Hepatocyte (in vitro differentiated cells): ENCODE results near the gene R3HDM4. TPM values are rescaled to one million over a fixed set of nuclear protein-coding genes. Genes with fewer than 3 reads are reported as not detected.

Experiments
- DNase-seq: peaks from one replicate; pipeline ENCODE4 v3.0.0-alpha.2; 2016; ENCODE audit warnings: low spot score
- H2AFZ ChIP-seq: fragments of 200-600 bp; sonication (generic); 2 replicates; pipeline ENCODE4 v1.6.0; 2016; ENCODE audit warnings: antibody characterized with exemption, mild to moderate bottlenecking
- H3K27ac ChIP-seq: fragments of 200-600 bp; sonication (generic); 2 replicates; pipeline ENCODE4 v1.5.1; 2016; ENCODE audit warnings: mild to moderate bottlenecking
- H3K27me3 ChIP-seq: fragments of 200-600 bp; sonication (generic); 2 replicates; pipeline ENCODE4 v1.6.1; 2016
- H3K36me3 ChIP-seq: fragments of 200-600 bp; sonication (generic); replicated peaks from 2 replicates; pipeline ENCODE4 v1.5.1; 2016; ENCODE audit warnings: low read depth; ENCODE audit not compliant: insufficient read depth
- H3K4me1 ChIP-seq: fragments of 200-600 bp; sonication (generic); 2 replicates; pipeline ENCODE4 v1.5.1; 2016; ENCODE audit warnings: mild to moderate bottlenecking, moderate library complexity; ENCODE audit not compliant: insufficient read depth
- H3K4me2 ChIP-seq: fragments of 200-600 bp; sonication (generic); 2 replicates; pipeline ENCODE4 v1.6.0; 2016
- H3K4me3 ChIP-seq: fragments of 200-600 bp; sonication (generic); 2 replicates; pipeline ENCODE4 v1.5.1; 2016; ENCODE audit warnings: mild to moderate bottlenecking
- H3K79me2 ChIP-seq: fragments of 200-600 bp; sonication (generic); 2 replicates; pipeline ENCODE4 v1.6.0; 2017; ENCODE audit warnings: mild to moderate bottlenecking
- H3K9me2 ChIP-seq: fragments of 200-600 bp; sonication (generic); replicated peaks from 2 replicates; pipeline ENCODE4 v1.6.0; 2017; ENCODE audit warnings: mild to moderate bottlenecking; ENCODE audit not compliant: insufficient read depth
- H3K9me3 ChIP-seq: fragments of 200-600 bp; sonication (generic); 2 replicates; pipeline ENCODE4 v1.5.1; 2016; ENCODE audit warnings: low read depth, mild to moderate bottlenecking
- H4K20me1 ChIP-seq: fragments of 200-600 bp; sonication (generic); 2 replicates; pipeline ENCODE4 v1.6.0; 2016; ENCODE audit warnings: mild to moderate bottlenecking; ENCODE audit not compliant: insufficient read depth, poor library complexity, severe bottlenecking
- EZH2 ChIP-seq: fragments of 200-600 bp; sonication (generic); IDR thresholded peaks from 2 replicates; pipeline ENCODE4 v1.6.1; 2016; ENCODE audit warnings: antibody characterized with exemption, mild to moderate bottlenecking, borderline replicate concordance
- EZH2phosphoT487 ChIP-seq: fragments of 200-600 bp; sonication (generic); IDR thresholded peaks from one replicate; pipeline ENCODE4 v1.6.1; 2018; ENCODE audit warnings: antibody characterized with exemption, mild to moderate bottlenecking, low read depth, moderate library complexity; ENCODE audit not compliant: unreplicated experiment, severe bottlenecking
- WGBS: methylation state at CpG from one replicate; pipeline ENCODE4 v1.1.6; 2016; ENCODE audit warnings: low lambda C conversion rate; ENCODE audit errors: missing lambda C conversion rate; 5-methylcytosine and 5-hydroxymethylcytosine counted together
- polyA plus RNA-seq: library from polyadenylated mRNA; unstranded; fragments of >200 nt; fragmentation: Nextera tagmentation; extraction: Ambion mirVana; gene quantifications from 2 replicates; pipeline ENCODE4 v1.2.1, GENCODE V29; 2016
- total RNA-seq: library from RNA; depleted of rRNA; stranded (reverse); fragments of >200 nt; gene quantifications from 2 replicates; pipeline ENCODE4 v1.2.3, GENCODE V29; 2014
- TF ChIP-seq, protein P1 (sequence below): fragments of 200-600 bp; sonication (generic); IDR thresholded peaks from 2 replicates; pipeline ENCODE4 v1.5.1; 2016; ENCODE audit warnings: antibody characterized with exemption, mild to moderate bottlenecking; ENCODE audit not compliant: poor library complexity

The R3HDM4 gene
- total and polyA plus RNA-seq, 2 experiments from 2014 or later = 44.1 to 86.6 TPM

DNA sequence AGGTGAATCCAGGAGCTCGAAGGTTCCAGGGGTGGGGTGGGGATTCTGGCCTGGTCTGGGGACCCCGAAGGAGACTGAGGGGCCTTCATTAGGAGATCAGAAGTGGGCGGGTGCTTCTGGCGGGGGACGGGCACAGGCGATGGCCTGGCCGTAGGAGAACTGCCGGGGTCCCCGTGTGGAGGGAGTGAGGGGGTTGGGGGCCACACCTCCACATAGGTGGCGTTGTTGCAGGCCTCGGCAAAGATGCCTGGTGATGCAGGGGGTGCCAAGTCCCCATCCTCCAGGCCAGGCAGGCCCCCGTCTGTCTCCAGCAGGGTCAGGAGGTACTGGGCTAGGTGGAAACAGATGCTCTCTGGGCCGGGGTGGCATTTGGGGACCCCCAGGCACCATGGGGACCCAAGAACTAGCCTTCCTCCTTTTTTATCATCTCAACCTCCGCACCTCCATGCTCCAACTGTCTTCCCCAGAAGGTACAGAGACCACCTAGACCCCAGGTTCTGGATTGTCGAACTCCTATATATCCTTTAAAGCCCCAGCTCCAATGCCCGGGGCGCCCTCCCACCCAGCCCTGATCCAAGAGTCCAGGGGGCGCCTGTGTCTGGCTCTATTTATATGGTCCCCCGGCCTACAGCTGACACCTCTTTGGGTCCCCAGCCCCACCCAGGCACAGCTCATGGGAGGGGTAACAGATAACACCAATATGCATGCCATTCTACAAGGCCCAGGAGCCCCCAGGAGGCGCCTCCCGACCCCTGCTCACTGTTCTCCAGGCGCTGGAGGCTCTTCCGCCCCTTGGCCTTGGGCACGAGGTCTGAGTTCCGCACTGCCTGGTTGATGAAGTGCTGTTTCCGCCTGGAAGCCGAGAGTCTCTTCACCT lies 11.6 kb downstream of the R3HDM4 start:
- H3K79me2 ChIP-seq = peaks cover 31% of the 10 kb centered on the region
- no peak overlapping the region for H3K27ac ChIP-seq
- TF ChIP-seq EZH2 (no peak), EZH2phosphoT487 (no peak)
- TF ChIP-seq, protein P1, sequence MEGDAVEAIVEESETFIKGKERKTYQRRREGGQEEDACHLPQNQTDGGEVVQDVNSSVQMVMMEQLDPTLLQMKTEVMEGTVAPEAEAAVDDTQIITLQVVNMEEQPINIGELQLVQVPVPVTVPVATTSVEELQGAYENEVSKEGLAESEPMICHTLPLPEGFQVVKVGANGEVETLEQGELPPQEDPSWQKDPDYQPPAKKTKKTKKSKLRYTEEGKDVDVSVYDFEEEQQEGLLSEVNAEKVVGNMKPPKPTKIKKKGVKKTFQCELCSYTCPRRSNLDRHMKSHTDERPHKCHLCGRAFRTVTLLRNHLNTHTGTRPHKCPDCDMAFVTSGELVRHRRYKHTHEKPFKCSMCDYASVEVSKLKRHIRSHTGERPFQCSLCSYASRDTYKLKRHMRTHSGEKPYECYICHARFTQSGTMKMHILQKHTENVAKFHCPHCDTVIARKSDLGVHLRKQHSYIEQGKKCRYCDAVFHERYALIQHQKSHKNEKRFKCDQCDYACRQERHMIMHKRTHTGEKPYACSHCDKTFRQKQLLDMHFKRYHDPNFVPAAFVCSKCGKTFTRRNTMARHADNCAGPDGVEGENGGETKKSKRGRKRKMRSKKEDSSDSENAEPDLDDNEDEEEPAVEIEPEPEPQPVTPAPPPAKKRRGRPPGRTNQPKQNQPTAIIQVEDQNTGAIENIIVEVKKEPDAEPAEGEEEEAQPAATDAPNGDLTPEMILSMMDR = no peak
- H3K4me1 ChIP-seq = no peaks in the 10 kb centered on the region
- 92% methylated on average over 16 of the region's 27 CpGs for WGBS
- no peak overlapping the region for H3K4me3 ChIP-seq
- no peak overlapping the region for H3K4me2 ChIP-seq
- H3K27me3 ChIP-seq = no peaks in the 10 kb centered on the region
- H4K20me1 ChIP-seq = peaks cover 27% of the 10 kb centered on the region
- H3K36me3 ChIP-seq = no peaks in the 10 kb centered on the region
- H3K9me2 ChIP-seq = no peaks in the 10 kb centered on the region
- H3K9me3 ChIP-seq = no peaks in the 10 kb centered on the region
- no peak for DNase-seq
- H2AFZ ChIP-seq = no peak overlapping the region

GRCh38 chr19:900302-901111 lies 12.5 kb downstream of the R3HDM4 start:
- Histone ChIP-seq H3K27me3 (no peaks in the 10 kb centered on the region), H3K27ac (no peak overlapping the region), H3K9me2 (no peaks in the 10 kb centered on the region), H2AFZ (no peak overlapping the region), H3K4me3 (no peak overlapping the region), H3K4me1 (no peaks in the 10 kb centered on the region), H3K9me3 (no peaks in the 10 kb centered on the region), H3K79me2 (peaks cover 27% of the 10 kb centered on the region), H4K20me1 (peaks cover 27% of the 10 kb centered on the region), H3K4me2 (no peak overlapping the region), H3K36me3 (no peaks in the 10 kb centered on the region)
- DNase-seq = no peak
- TF ChIP-seq, protein P1 = no peak
- TF ChIP-seq EZH2phosphoT487 = no peak
- WGBS = 96% methylated on average over 18 of the region's 30 CpGs

- Histone ChIP-seq H3K4me2 (no peak overlapping the region), H3K36me3 (no peaks in the 10 kb centered on the region), H3K27ac (no peak overlapping the region), H3K9me3 (no peaks in the 10 kb centered on the region), H3K4me1 (no peaks in the 10 kb centered on the region), H3K79me2 (peaks cover 25% of the 10 kb centered on the region), H3K27me3 (no peaks in the 10 kb centered on the region), H2AFZ (no peak overlapping the region), H3K9me2 (no peaks in the 10 kb centered on the region), H3K4me3 (no peak overlapping the region), H4K20me1 (peaks cover 27% of the 10 kb centered on the region)
- DNase-seq = no peak
- WGBS = 98% methylated on average over 10 of the region's 15 CpGs
- TF ChIP-seq, protein P1 = no peak
- TF ChIP-seq EZH2 = no peak
- TF ChIP-seq EZH2phosphoT487 = no peak
These were observed 13.0 kb downstream of the R3HDM4 start for GRCh38 chr19:900043-900301.
